ENCODE results near the gene ZBTB25. TPM values are rescaled to one million over a fixed set of nuclear protein-coding genes. Genes with fewer than 3 reads are reported as not detected.

The ZBTB25 gene
- total and polyA plus RNA-seq, 10 of the 15 experiments (the other 5 are each of a cell fraction or from before 2014, with no cell fraction given): 4.1 to 33.9 (median 9.7) TPM

DNA sequence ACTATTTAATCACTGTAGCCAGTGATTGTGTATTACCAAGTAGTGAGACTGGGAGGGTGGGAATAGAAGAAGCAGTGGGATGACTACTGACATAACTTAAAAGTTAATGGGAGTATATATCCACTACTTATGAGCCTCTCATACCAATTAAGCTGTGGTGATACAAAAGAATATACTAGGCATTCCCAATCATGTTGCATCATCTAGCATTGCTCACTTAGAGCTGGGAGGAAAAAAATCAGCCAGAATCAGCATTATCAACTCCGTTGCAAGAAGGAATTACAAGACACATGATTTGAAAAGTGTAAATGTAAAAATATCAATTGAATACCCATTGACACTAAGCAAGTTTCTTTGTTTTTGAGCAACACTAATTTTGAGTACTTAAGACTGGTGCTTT, 45.4 kb upstream of the ZBTB25 start:
- in situ Hi-C loops (cut with MboI): no loop called here
- DNase-seq (ENCODE audit: low read depth, low spot score): no peak
- Histone ChIP-seq H3K27me3 (replicated peaks in 1 of 2; ENCODE audit: control insufficient read depth in 2 of 2, insufficient read depth in 2 of 2, low read length in 1 of 2) (peaks cover 3 to 11% of the 10 kb centered on the region in 2 experiments), H4K20me1 (ENCODE audit: control insufficient read depth, insufficient read depth) (no peaks in the 10 kb centered on the region), H3K27ac (ENCODE audit: control insufficient read depth, insufficient read depth) (no peak overlapping the region), H3K79me2 (ENCODE audit: control insufficient read depth, insufficient read depth, low read length) (no peaks in the 10 kb centered on the region), H3K4me2 (ENCODE audit: control insufficient read depth, insufficient read depth) (no peak overlapping the region), H3K4me3 (no peak overlapping the region), H3K9ac (ENCODE audit: control insufficient read depth, insufficient read depth, low read length) (no peak overlapping the region), H3K36me3 (ENCODE audit: control insufficient read depth in 2 of 2, insufficient read depth in 2 of 2, low read length in 1 of 2) (no peaks in the 10 kb centered on the region), H2AFZ (ENCODE audit: control insufficient read depth, low read depth, low read length) (no peak overlapping the region), H3K4me1 (ENCODE audit: control insufficient read depth, insufficient read depth, low read length) (no peaks in the 10 kb centered on the region), H3K9me3 (replicated peaks; ENCODE audit: control insufficient read depth, insufficient read depth, low read length) (no peaks in the 10 kb centered on the region)
- intact Hi-C loops (cut with micrococcal nuclease; ENCODE audit: unreplicated experiment): no loop called here
- POLR2A ChIA-PET: no interaction called here
- no peak for FAIRE-seq
- RAD21 ChIA-PET (ENCODE audit: unreplicated experiment): no interaction called here
- SMC1A ChIA-PET (ENCODE audit: uncharacterized antibody, unreplicated experiment): no interaction called here
- CTCF ChIA-PET: no interaction called here
- ATAC-seq: no peak
- WGBS (ENCODE audit: insufficient coverage, insufficient replicate concordance, low lambda C conversion rate, missing lambda C conversion rate): 64% methylated on average over 1 of the region's 1 CpG
- BruUV-seq (replicated peaks): no TSS peak
- TF ChIP-seq, protein P1, sequence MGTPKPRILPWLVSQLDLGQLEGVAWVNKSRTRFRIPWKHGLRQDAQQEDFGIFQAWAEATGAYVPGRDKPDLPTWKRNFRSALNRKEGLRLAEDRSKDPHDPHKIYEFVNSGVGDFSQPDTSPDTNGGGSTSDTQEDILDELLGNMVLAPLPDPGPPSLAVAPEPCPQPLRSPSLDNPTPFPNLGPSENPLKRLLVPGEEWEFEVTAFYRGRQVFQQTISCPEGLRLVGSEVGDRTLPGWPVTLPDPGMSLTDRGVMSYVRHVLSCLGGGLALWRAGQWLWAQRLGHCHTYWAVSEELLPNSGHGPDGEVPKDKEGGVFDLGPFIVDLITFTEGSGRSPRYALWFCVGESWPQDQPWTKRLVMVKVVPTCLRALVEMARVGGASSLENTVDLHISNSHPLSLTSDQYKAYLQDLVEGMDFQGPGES (IDR thresholded peaks at IDR 0.05): no peak
- no peak for TF ChIP-seq PML (IDR thresholded peaks at IDR 0.05; ENCODE audit: low read length)
- TF ChIP-seq, protein P2, sequence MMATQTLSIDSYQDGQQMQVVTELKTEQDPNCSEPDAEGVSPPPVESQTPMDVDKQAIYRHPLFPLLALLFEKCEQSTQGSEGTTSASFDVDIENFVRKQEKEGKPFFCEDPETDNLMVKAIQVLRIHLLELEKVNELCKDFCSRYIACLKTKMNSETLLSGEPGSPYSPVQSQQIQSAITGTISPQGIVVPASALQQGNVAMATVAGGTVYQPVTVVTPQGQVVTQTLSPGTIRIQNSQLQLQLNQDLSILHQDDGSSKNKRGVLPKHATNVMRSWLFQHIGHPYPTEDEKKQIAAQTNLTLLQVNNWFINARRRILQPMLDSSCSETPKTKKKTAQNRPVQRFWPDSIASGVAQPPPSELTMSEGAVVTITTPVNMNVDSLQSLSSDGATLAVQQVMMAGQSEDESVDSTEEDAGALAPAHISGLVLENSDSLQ (IDR thresholded peaks at IDR 0.05): no peak

DNA sequence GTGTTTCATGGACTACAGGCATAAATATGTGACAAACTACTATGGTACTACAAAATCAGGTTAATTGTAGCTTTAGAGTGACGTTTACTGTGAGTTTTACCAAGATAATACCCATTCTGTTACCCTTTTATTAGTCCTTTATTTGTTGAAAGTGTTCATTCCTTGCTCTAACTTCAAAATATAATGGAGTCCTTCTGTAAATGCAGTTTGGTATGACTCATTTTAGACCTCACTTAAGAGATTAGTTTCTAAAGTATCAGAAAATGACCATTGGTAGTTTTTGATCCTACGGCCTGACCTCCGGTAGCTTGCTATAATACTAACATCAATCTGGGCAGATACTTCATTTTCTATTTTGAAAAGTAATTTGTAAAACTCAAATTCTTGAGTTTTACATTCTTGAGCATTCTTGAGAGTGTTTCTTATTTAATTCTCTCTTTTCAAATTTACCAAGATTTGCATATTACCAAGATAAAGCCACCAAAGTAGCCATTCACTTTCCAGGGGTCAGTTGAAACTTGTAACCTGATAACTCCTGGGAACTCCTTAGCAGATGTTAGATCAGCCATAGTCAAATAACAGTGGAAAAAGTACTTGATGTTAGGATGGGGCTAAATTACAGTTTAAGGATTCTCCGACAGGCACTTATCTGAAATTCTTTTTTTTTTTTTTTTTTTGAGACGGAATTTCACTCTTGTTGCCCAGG, 41.1 kb upstream of the ZBTB25 start:
- POLR2A ChIA-PET: no interaction called here
- Histone ChIP-seq H3K4me2 (ENCODE audit: control insufficient read depth, insufficient read depth) (no peak overlapping the region), H4K20me1 (ENCODE audit: control insufficient read depth, insufficient read depth) (no peaks in the 10 kb centered on the region), H3K9ac (ENCODE audit: control insufficient read depth, insufficient read depth, low read length) (no peak overlapping the region), H2AFZ (ENCODE audit: control insufficient read depth, low read depth, low read length) (no peak overlapping the region), H3K27ac (ENCODE audit: control insufficient read depth, insufficient read depth) (no peak overlapping the region), H3K4me1 (ENCODE audit: control insufficient read depth, insufficient read depth, low read length) (no peaks in the 10 kb centered on the region), H3K9me3 (replicated peaks; ENCODE audit: control insufficient read depth, insufficient read depth, low read length) (peaks cover 15% of the 10 kb centered on the region; the same call in 2 of the 3 replicates), H3K79me2 (ENCODE audit: control insufficient read depth, insufficient read depth, low read length) (no peaks in the 10 kb centered on the region), H3K4me3 (no peak overlapping the region), H3K27me3 (replicated peaks in 1 of 2; ENCODE audit: control insufficient read depth in 2 of 2, insufficient read depth in 2 of 2, low read length in 1 of 2) (peaks cover 6 to 9% of the 10 kb centered on the region in 2 experiments), H3K36me3 (ENCODE audit: control insufficient read depth in 2 of 2, insufficient read depth in 2 of 2, low read length in 1 of 2) (no peaks in the 10 kb centered on the region)
- no peak for ATAC-seq
- in situ Hi-C loops (cut with MboI) (no loop called here), intact Hi-C loops (cut with micrococcal nuclease; ENCODE audit: unreplicated experiment) (loop anchor here (5.0 kb wide), 2 partner anchors 93 to 218 kb away; no protein-coding TSS in a partner anchor)
- DNase-seq (ENCODE audit: low read depth, low spot score): no peak
- RAD21 ChIA-PET (ENCODE audit: unreplicated experiment): interaction anchor here (0.7 kb wide), 1 partner anchor 24 kb away, joined by 5 read pairs; no protein-coding TSS in a partner anchor
- 62% methylated on average over 4 of the region's 5 CpGs for WGBS (ENCODE audit: insufficient coverage, insufficient replicate concordance, low lambda C conversion rate, missing lambda C conversion rate)
- no peak for FAIRE-seq
- no TSS peak for BruUV-seq (replicated peaks)
- CTCF ChIA-PET: interaction anchor here (1.9 kb wide), 1 partner anchor 115 kb away, joined by 7 read pairs; no protein-coding TSS in a partner anchor
- SMC1A ChIA-PET (ENCODE audit: uncharacterized antibody, unreplicated experiment): interaction anchor here (1.8 to 2.2 kb wide), 2 partner anchors 92 to 127 kb away, joined by 5 to 6 read pairs; no protein-coding TSS in a partner anchor
- TF ChIP-seq RBBP5 (conservative IDR thresholded peaks at IDR 0.05) (no peak), ZNF217 (IDR thresholded peaks at IDR 0.05) (no peak), MYC (IDR thresholded peaks at IDR 0.05; ENCODE audit: insufficient read depth, insufficient read length, insufficient replicate concordance, low read length, severe bottlenecking) (no peak), MXI1 (IDR thresholded peaks at IDR 0.05; ENCODE audit: low read depth, low read length) (no peak), CHD2 (IDR thresholded peaks at IDR 0.05; ENCODE audit: borderline replicate concordance, low read depth, low read length) (no peak), RB1 (IDR thresholded peaks at IDR 0.05; ENCODE audit: borderline replicate concordance) (no peak), BACH1 (IDR thresholded peaks at IDR 0.05; ENCODE audit: borderline replicate concordance) (no peak), ASH2L (IDR thresholded peaks at IDR 0.05; ENCODE audit: borderline replicate concordance, low read depth) (no peak), TCF12 (IDR thresholded peaks at IDR 0.05; ENCODE audit: low read depth, low read length) (no peak), TARDBP (IDR thresholded peaks at IDR 0.05; ENCODE audit: borderline replicate concordance) (no peak), CBX3 (IDR thresholded peaks at IDR 0.05; ENCODE audit: borderline replicate concordance, low read depth) (no peak), NBN (IDR thresholded peaks at IDR 0.05) (no peak), RAD21 (IDR thresholded peaks at IDR 0.05; ENCODE audit: insufficient read depth, low read depth, low read length) (no peak), PAX5 (IDR thresholded peaks at IDR 0.05; ENCODE audit: borderline replicate concordance, low read depth, low read length) (no peak), LARP7 (IDR thresholded peaks at IDR 0.05) (no peak)

Data from GM12878 (cell line).